Spleen (tissue), 11 donors: ENCODE data around the gene CD36. TPM values are rescaled to one million over a fixed set of nuclear protein-coding genes. Genes with fewer than 3 reads are reported as not detected.

ENCODE experiments used
- DNase-seq: peaks from one replicate; pipeline ENCODE4 v3.0.0-alpha.2; 2020
- H3K27ac ChIP-seq, 8 donors: fragments of 200-600 bp; sonication (generic) in 7 of 8; 1 replicate in 4 of 8; 2 replicates in 4 of 8; pipeline versions ENCODE4 v1.5.0 to v1.8.0; 2016 to 2021; ENCODE audit warnings: inconsistent platforms in 4 of 8, mild to moderate bottlenecking in 4 of 8, moderate library complexity in 1 of 8
- H3K27me3 ChIP-seq, 7 donors: fragments of 200-600 bp; sonication (generic) in 6 of 7; replicated peaks in 1 of 7; 1 replicate in 4 of 7; 2 replicates in 3 of 7; pipeline versions ENCODE4 v1.5.0 to v1.8.0; 2016 to 2021; ENCODE audit warnings: inconsistent platforms in 3 of 7, mild to moderate bottlenecking in 1 of 7
- H3K36me3 ChIP-seq, 6 donors: fragments of 200-600 bp; sonication (generic) in 5 of 6; 1 replicate in 4 of 6; 2 replicates in 2 of 6; pipeline versions ENCODE4 v1.5.0 to v1.8.0; 2016 to 2021; ENCODE audit warnings: inconsistent platforms in 2 of 6
- H3K4me1 ChIP-seq, 6 donors: fragments of 200-600 bp; sonication (generic) in 5 of 6; 1 replicate in 3 of 6; 2 replicates in 3 of 6; pipeline versions ENCODE4 v1.5.0 to v1.8.0; 2016 to 2021; ENCODE audit warnings: inconsistent platforms in 3 of 6
- H3K4me3 ChIP-seq, 8 donors: fragments of 200-600 bp; sonication (generic) in 7 of 8; 1 replicate in 4 of 8; 2 replicates in 4 of 8; pipeline versions ENCODE4 v1.5.0 to v1.8.0; 2016 to 2021; ENCODE audit warnings: inconsistent platforms in 4 of 8, mild to moderate bottlenecking in 4 of 8, moderate library complexity in 2 of 8
- H3K9me3 ChIP-seq, 8 donors: fragments of 200-600 bp; sonication (generic) in 7 of 8; 1 replicate in 4 of 8; 2 replicates in 4 of 8; pipeline versions ENCODE4 v1.5.0 to v1.8.0; 2016 to 2021; ENCODE audit warnings: inconsistent platforms in 4 of 8
- CTCF ChIP-seq, 11 experiments: fragments of 200-600 bp in 7 of 11; fragments of 450-650 bp in 4 of 11; sonication (generic) in 4 of 11; IDR thresholded peaks in 8 of 11; conservative IDR thresholded peaks in 3 of 11; 1 replicate in 7 of 11; 2 replicates in 4 of 11; pipeline versions ENCODE4 v1.4.0 to v1.8.0; 2016 to 2021; ENCODE audit warnings: antibody characterized with exemption in 11 of 11, inconsistent platforms in 4 of 11, mild to moderate bottlenecking in 1 of 11
- POLR2A ChIP-seq, 3 donors: fragments of 450-650 bp; IDR thresholded peaks; one replicate each; pipeline ENCODE4 v1.5.1; 2017; ENCODE audit warnings: antibody characterized with exemption in 3 of 3, mild to moderate bottlenecking in 1 of 3
- POLR2AphosphoS5 ChIP-seq, 3 donors: sonication (generic); formaldehyde crosslinking; IDR thresholded peaks; one replicate each; pipeline ENCODE4 v1.5.1; 2017; ENCODE audit warnings: antibody characterized with exemption in 3 of 3
- WGBS, 5 donors: extraction: QIAGEN DNeasy Blood & Tissue Kit in 3 of 5; methylation state at CpG; one replicate each; pipeline versions ENCODE4 v1.1.5 to v1.1.7; 2013 to 2018; 5-methylcytosine and 5-hydroxymethylcytosine counted together
- intact Hi-C: fragments of 100-400 bp; cut with DNase I; formaldehyde crosslinking; loops from one replicate; pipeline ENCODE4 v1.15.0; 2023; ENCODE audit warnings: low total_unique reads
- polyA plus RNA-seq, 3 donors: library from polyadenylated mRNA; stranded (reverse); fragments of 200-250 nt; gene quantifications; one replicate each; pipeline ENCODE4 v1.2.1, GENCODE V29; 2013
- total RNA-seq, 7 donors: library from RNA; depleted of rRNA in 3 of 7; stranded (reverse); fragments of >200 nt in 3 of 7; fragmentation: NEBNext Ultra II Directional in 4 of 7; extraction: Animal tissue kit (Norgen Biotek cat#: 25700) in 4 of 7; gene quantifications; one replicate each; pipeline versions ENCODE4 v1.1.0 to v1.2.1, GENCODE V29; 2016 to 2021
- donor health status: healthy with polysubstance abuse.
- donor health status: DM: no; HTN: no; CAD: no; lungs with moderate emphysema.
- donor health status: DM: no; HTN: no; CAD: no.
- donor health status: Bipolar disorder and iron deficiency.
- donor health status: healthy.
- donor health status: DM: no; HTN: no; CAD: no.
- donor health status: DM: yes; HTN: yes; CAD: no.

The CD36 gene
- total and polyA plus RNA-seq, 10 donors = 35.7 to 1,075 (median 595) TPM

- H3K27me3 ChIP-seq = no peaks in the 10 kb centered on the region
- H3K9me3 ChIP-seq = no peaks in the 10 kb centered on the region
- H3K4me3 ChIP-seq = no peak overlapping the region
- 91 to 98% (median 94%) methylated on average over 5 of the region's 5 CpGs for WGBS, 5 donors
- H3K36me3 ChIP-seq = peaks cover 0 to 42% (median 0%) of the 10 kb centered on the region in 6 donors
- DNase-seq = no peak
- no peak overlapping the region for H3K27ac ChIP-seq
- peaks cover 4 to 69% (median 8%) of the 10 kb centered on the region in 6 donors for H3K4me1 ChIP-seq
- intact Hi-C loops = no loop called here
- TF ChIP-seq POLR2A (IDR thresholded peaks at IDR 0.05) (no peak), CTCF (IDR thresholded peaks at IDR 0.05 in 8 of 11, conservative IDR thresholded peaks at IDR 0.05 in 3 of 11) (no peak), POLR2AphosphoS5 (IDR thresholded peaks at IDR 0.05) (peak in 1 of 3 donors; percentile 20)
Measured at GRCh38 chr7:80651471-80651870, 13.0 kb downstream of the CD36 start.

GRCh38 chr7:80653244-80653643 lies 14.8 kb downstream of the CD36 start:
- intact Hi-C loops = no loop called here
- no peak overlapping the region for H3K4me3 ChIP-seq
- H3K9me3 ChIP-seq = no peaks in the 10 kb centered on the region
- H3K27ac ChIP-seq = peak overlapping the region in 5 of 8 donors; percentile 4 to 63 (median 14)
- peaks cover 4 to 79% (median 13%) of the 10 kb centered on the region in 6 donors for H3K4me1 ChIP-seq
- DNase-seq = no peak
- WGBS, 5 donors = 63 to 80% (median 69%) methylated on average over 1 of the region's 1 CpG
- H3K36me3 ChIP-seq = peaks cover 0 to 25% (median 0%) of the 10 kb centered on the region in 6 donors
- H3K27me3 ChIP-seq = no peaks in the 10 kb centered on the region
- no peak for TF ChIP-seq POLR2AphosphoS5 (IDR thresholded peaks at IDR 0.05)
- no peak for TF ChIP-seq CTCF (IDR thresholded peaks at IDR 0.05 in 8 of 11, conservative IDR thresholded peaks at IDR 0.05 in 3 of 11)
- no peak for TF ChIP-seq POLR2A (IDR thresholded peaks at IDR 0.05)

- Histone ChIP-seq H3K27ac (peak overlapping the region in 6 of 8 donors; percentile 9 to 63 (median 30)), H3K36me3 (peaks cover 0 to 27% (median 0%) of the 10 kb centered on the region in 6 donors), H3K4me1 (peaks cover 4 to 81% (median 20%) of the 10 kb centered on the region in 6 donors), H3K27me3 (no peaks in the 10 kb centered on the region), H3K9me3 (no peaks in the 10 kb centered on the region), H3K4me3 (no peak overlapping the region)
- intact Hi-C loops = no loop called here
- DNase-seq = no peak
- WGBS, 5 donors = 77 to 98% (median 82%) methylated on average over 2 of the region's 2 CpGs
- TF ChIP-seq POLR2AphosphoS5 (IDR thresholded peaks at IDR 0.05) (peak in 1 of 3 donors; percentile 74), POLR2A (IDR thresholded peaks at IDR 0.05) (no peak)
Measured at GRCh38 chr7:80654887-80655340, 16.5 kb downstream of the CD36 start.

GRCh38 chr7:80656029-80656428 lies 17.6 kb downstream of the CD36 start:
- DNase-seq = no peak
- intact Hi-C loops = no loop called here
- Histone ChIP-seq H3K27me3 (no peaks in the 10 kb centered on the region), H3K9me3 (no peaks in the 10 kb centered on the region), H3K36me3 (peaks cover 0 to 34% (median 0%) of the 10 kb centered on the region in 6 donors), H3K4me1 (peaks cover 4 to 81% (median 20%) of the 10 kb centered on the region in 6 donors), H3K27ac (peak overlapping the region in 3 of 8 donors; percentile 9 to 63 (median 38)), H3K4me3 (no peak overlapping the region)
- TF ChIP-seq POLR2AphosphoS5 (IDR thresholded peaks at IDR 0.05) = no peak
- TF ChIP-seq POLR2A (IDR thresholded peaks at IDR 0.05) = no peak
- TF ChIP-seq CTCF (IDR thresholded peaks at IDR 0.05 in 8 of 11, conservative IDR thresholded peaks at IDR 0.05 in 3 of 11) = no peak
- 72 to 86% (median 81%) methylated on average over 4 of the region's 4 CpGs for WGBS, 5 donors
